Measurements from ENCODE around the gene SLC35F1. TPM values are rescaled to one million over a fixed set of nuclear protein-coding genes. Genes with fewer than 3 reads are reported as not detected.

SLC35F1 gene
- total RNA-seq, 1 experiment from 2014 or later = 4.3 TPM

DNA sequence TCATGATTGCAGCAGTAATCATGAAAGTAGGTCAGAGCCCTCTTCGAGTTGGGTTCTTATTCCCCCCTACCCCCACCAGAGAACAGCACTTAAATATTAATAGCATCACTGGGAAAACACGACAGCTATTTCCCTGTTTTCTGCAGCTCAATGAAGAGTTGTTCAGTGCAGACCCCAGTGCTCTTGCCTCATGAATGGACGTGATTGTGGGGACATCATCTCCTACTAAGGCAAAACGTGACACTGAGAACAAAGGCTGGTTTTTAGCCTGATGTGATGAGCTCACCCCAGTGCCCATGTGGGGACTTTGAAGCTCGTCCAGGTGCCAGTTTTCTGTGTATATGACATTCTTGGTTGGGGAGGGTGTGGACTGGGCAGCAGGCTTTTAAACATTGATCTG, 105.9 kb downstream of the SLC35F1 start:
- no peak overlapping the region for H2BK5ac ChIP-seq (ENCODE audit: insufficient read length, low read length)
- no peak overlapping the region for H3K18ac ChIP-seq (ENCODE audit: insufficient read length, low read depth, low read length)
- no peaks in the 10 kb centered on the region for H3K79me2 ChIP-seq (ENCODE audit: insufficient read depth, low read length)
- TF ChIP-seq CTCF (conservative IDR thresholded peaks at IDR 0.05) = no peak
- H4K20me1 ChIP-seq (ENCODE audit: control insufficient read depth, insufficient read depth, insufficient read length) = no peaks in the 10 kb centered on the region
- H2BK15ac ChIP-seq (ENCODE audit: low read depth, low read length) = no peak overlapping the region
- H2AK5ac ChIP-seq (ENCODE audit: insufficient read length, low read length) = no peak overlapping the region
- no peak overlapping the region for H3K4ac ChIP-seq (ENCODE audit: low read depth, low read length)
- no peak overlapping the region for H4K91ac ChIP-seq (ENCODE audit: insufficient read length, low read depth, low read length)
- H3K9me3 ChIP-seq (ENCODE audit: control insufficient read depth, low read depth, low read length) = no peaks in the 10 kb centered on the region
- no peak overlapping the region for H3K9ac ChIP-seq (ENCODE audit: extremely low read depth, insufficient read length, low read length)
- H3T11ph ChIP-seq (ENCODE audit: low read length) = no peak overlapping the region
- H3K4me2 ChIP-seq (ENCODE audit: insufficient read depth, insufficient read length, low read length) = no peak overlapping the region
- H3K4me3 Mint-ChIP-seq = no peak overlapping the region
- WGBS (ENCODE audit: extremely low coverage, insufficient read length, low lambda C conversion rate) = no CpG with 5 or more reads among the region's 5 CpGs
- H3K23me2 ChIP-seq (ENCODE audit: insufficient read length, low read depth, low read length, poor library complexity, severe bottlenecking) = no peaks in the 10 kb centered on the region
- no peak overlapping the region for H2BK120ac ChIP-seq (ENCODE audit: low read depth, low read length, poor library complexity, severe bottlenecking)
- no peaks in the 10 kb centered on the region for H3K79me1 ChIP-seq (ENCODE audit: insufficient read depth, low read depth, low read length, poor library complexity, severe bottlenecking)
- no peaks in the 10 kb centered on the region for H3K4me1 ChIP-seq (ENCODE audit: insufficient read depth, low read length)
- H3K9me3 Mint-ChIP-seq = peaks cover 5 to 7% of the 10 kb centered on the region in 2 experiments; a peak in 2 of 5 replicates
- no peak overlapping the region for H2AFZ ChIP-seq (ENCODE audit: low read length)
- H3K56ac ChIP-seq (ENCODE audit: insufficient read length, low read depth, low read length) = no peak overlapping the region
- no peak overlapping the region for H4K5ac ChIP-seq (ENCODE audit: insufficient read length, low read depth, low read length)
- H3K36me3 Mint-ChIP-seq (ENCODE audit: insufficient read depth in 1 of 3, low read depth in 3 of 3) = peaks cover 0 to 8% (median 8%) of the 10 kb centered on the region in 3 experiments; a peak in 3 of 7 replicates
- H3K4me1 Mint-ChIP-seq = no peaks in the 10 kb centered on the region
- no peaks in the 10 kb centered on the region for H3K27me3 Mint-ChIP-seq (ENCODE audit: low read depth)
- no peak for DNase-seq
- H4K8ac ChIP-seq (replicated peaks; ENCODE audit: insufficient read length, low read depth, low read length) = no peak overlapping the region
- H3K23ac ChIP-seq (ENCODE audit: insufficient read length, low read depth, low read length) = no peak overlapping the region
- no peak overlapping the region for H3K27ac Mint-ChIP-seq
- H3K14ac ChIP-seq (ENCODE audit: insufficient read depth, low read length) = no peak overlapping the region
- H2BK12ac ChIP-seq (ENCODE audit: insufficient read length, low read depth, low read length) = no peak overlapping the region
- H3K27ac ChIP-seq (ENCODE audit: insufficient read length, low read depth, low read length) = no peak overlapping the region
- no peak overlapping the region for H2BK20ac ChIP-seq (ENCODE audit: low read depth, low read length, poor library complexity, severe bottlenecking)
- no peaks in the 10 kb centered on the region for H3K27me3 ChIP-seq (ENCODE audit: insufficient read depth, low read length)
